Breast epithelium (tissue), 4 donors: ENCODE results near the gene SPIRE1. TPM values are rescaled to one million over a fixed set of nuclear protein-coding genes. Genes with fewer than 3 reads are reported as not detected.

Experiments used
- DNase-seq, 2 donors: peaks; one replicate each; pipeline ENCODE4 v3.0.0-alpha.2; 2019; ENCODE audit warnings: low spot score in 2 of 2
- H3K27ac ChIP-seq, 2 donors: fragments of 200-600 bp; sonication (generic) in 1 of 2; one replicate each; pipeline ENCODE4 v1.5.1; 2016 to 2019; ENCODE audit warnings: mild to moderate bottlenecking in 1 of 2
- H3K27me3 ChIP-seq, 2 donors: fragments of 200-600 bp; sonication (generic) in 1 of 2; one replicate each; pipeline versions ENCODE4 v1.5.1 to v1.6.0; 2017 to 2019; ENCODE audit warnings: control low read depth in 1 of 2, mild to moderate bottlenecking in 1 of 2
- H3K36me3 ChIP-seq: fragments of 200-600 bp; one replicate; pipeline ENCODE4 v1.5.1; 2019
- H3K4me1 ChIP-seq, 2 donors: fragments of 200-600 bp; sonication (generic); one replicate each; pipeline ENCODE4 v1.5.1; 2016 to 2019; ENCODE audit warnings: control low read depth in 1 of 2
- H3K4me3 ChIP-seq, 3 donors: fragments of 200-600 bp; sonication (generic); 1 replicate in 2 of 3; 2 replicates in 1 of 3; pipeline ENCODE4 v1.5.1; 2016 to 2019; ENCODE audit warnings: mild to moderate bottlenecking in 3 of 3, moderate library complexity in 2 of 3
- H3K9me3 ChIP-seq, 2 donors: fragments of 200-600 bp; sonication (generic) in 1 of 2; one replicate each; pipeline ENCODE4 v1.5.1; 2016 to 2019; ENCODE audit warnings: control low read depth in 1 of 2
- CTCF ChIP-seq, 3 donors: fragments of 450-650 bp; IDR thresholded peaks; one replicate each; pipeline ENCODE4 v1.5.1; 2016 to 2017; ENCODE audit warnings: antibody characterized with exemption in 3 of 3, mild to moderate bottlenecking in 3 of 3, moderate library complexity in 3 of 3
- POLR2A ChIP-seq: fragments of 450-650 bp; IDR thresholded peaks from one replicate; pipeline ENCODE4 v1.6.1; 2016; ENCODE audit warnings: antibody characterized with exemption, mild to moderate bottlenecking, moderate library complexity
- POLR2AphosphoS5 ChIP-seq, 3 donors: sonication (generic); formaldehyde crosslinking; IDR thresholded peaks; one replicate each; pipeline ENCODE4 v1.6.1; 2017; ENCODE audit warnings: antibody characterized with exemption in 3 of 3
- intact Hi-C: fragments of 100-400 bp; cut with DNase I; formaldehyde crosslinking; loops from one replicate; pipeline ENCODE4 v1.15.1; 2023; ENCODE audit warnings: low total_unique reads
- total RNA-seq, 3 donors: library from RNA; depleted of rRNA; stranded (reverse); fragments of >200 nt; gene quantifications; one replicate each; pipeline ENCODE4 v1.1.0, GENCODE V29; 2016

SPIRE1 gene
- total RNA-seq, 3 donors from 2014 or later, result 24.3 to 38.5 (median 25.9) TPM

- intact Hi-C loops, result no loop called here
- Histone ChIP-seq H3K27ac (no peak overlapping the region), H3K36me3 (no peaks in the 10 kb centered on the region), H3K4me3 (no peak overlapping the region), H3K4me1 (peaks cover 0 to 3% of the 10 kb centered on the region in 2 donors), H3K9me3 (no peaks in the 10 kb centered on the region), H3K27me3 (no peaks in the 10 kb centered on the region)
- DNase-seq, result no peak
- TF ChIP-seq POLR2A (no peak), CTCF (IDR thresholded peaks at IDR 0.05) (no peak), POLR2AphosphoS5 (IDR thresholded peaks at IDR 0.05) (no peak)
Observed at GRCh38 chr18:12639990-12640880, 17.7 kb downstream of the SPIRE1 start.

GRCh38 chr18:12638644-12639124 is 19.2 kb downstream of the SPIRE1 start:
- no peak for DNase-seq
- Histone ChIP-seq H3K9me3 (no peaks in the 10 kb centered on the region), H3K27ac (no peak overlapping the region), H3K27me3 (no peaks in the 10 kb centered on the region), H3K4me1 (no peaks in the 10 kb centered on the region), H3K4me3 (no peak overlapping the region), H3K36me3 (no peaks in the 10 kb centered on the region)
- no peak for TF ChIP-seq POLR2AphosphoS5 (IDR thresholded peaks at IDR 0.05)
- no peak for TF ChIP-seq POLR2A
- TF ChIP-seq CTCF (IDR thresholded peaks at IDR 0.05), result no peak
- intact Hi-C loops, result no loop called here

- no peak overlapping the region for H3K27ac ChIP-seq
Observed at GRCh38 chr18:12637901-12638643, 19.8 kb downstream of the SPIRE1 start.

GRCh38 chr18:12637393-12637792 is 20.5 kb downstream of the SPIRE1 start:
- H3K9me3 ChIP-seq, result no peaks in the 10 kb centered on the region
- DNase-seq, result no peak
- no peaks in the 10 kb centered on the region for H3K4me1 ChIP-seq
- no peaks in the 10 kb centered on the region for H3K36me3 ChIP-seq
- no peak overlapping the region for H3K27ac ChIP-seq
- intact Hi-C loops, result no loop called here
- TF ChIP-seq CTCF (IDR thresholded peaks at IDR 0.05), result no peak
- no peak for TF ChIP-seq POLR2AphosphoS5 (IDR thresholded peaks at IDR 0.05)
- no peak for TF ChIP-seq POLR2A
- H3K27me3 ChIP-seq, result no peaks in the 10 kb centered on the region
- no peak overlapping the region for H3K4me3 ChIP-seq

More at GRCh38 chr18:12637901-12638643, 19.8 kb downstream of the SPIRE1 start:
- Histone ChIP-seq H3K4me3 (no peak overlapping the region), H3K27me3 (no peaks in the 10 kb centered on the region), H3K4me1 (no peaks in the 10 kb centered on the region), H3K36me3 (no peaks in the 10 kb centered on the region), H3K9me3 (no peaks in the 10 kb centered on the region)
- intact Hi-C loops, result no loop called here
- DNase-seq, result no peak
- TF ChIP-seq POLR2AphosphoS5 (IDR thresholded peaks at IDR 0.05) (no peak), POLR2A (no peak), CTCF (IDR thresholded peaks at IDR 0.05) (no peak)
